GM15510 (cell line): ENCODE results near the gene FAAP20.

Experiments used
- POLR2A ChIP-seq: IDR thresholded peaks from 3 replicates; pipeline ENCODE4 v1.6.1; 2011; ENCODE audit warnings: borderline replicate concordance; ENCODE audit not compliant: insufficient read length; ENCODE audit errors: extremely low read depth

Gene FAAP20, protein sequence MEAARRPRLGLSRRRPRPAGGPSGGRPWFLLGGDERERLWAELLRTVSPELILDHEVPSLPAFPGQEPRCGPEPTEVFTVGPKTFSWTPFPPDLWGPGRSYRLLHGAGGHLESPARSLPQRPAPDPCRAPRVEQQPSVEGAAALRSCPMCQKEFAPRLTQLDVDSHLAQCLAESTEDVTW

GRCh38 chr1:2194319-2194897 lies at the start of gene FAAP20:
TSS of gene FAAP20 (minus strand) at chr1:2194772. CDS start at chr1:2194749, 23 bp downstream.
- peak; percentile 65 for TF ChIP-seq POLR2A

DNA sequence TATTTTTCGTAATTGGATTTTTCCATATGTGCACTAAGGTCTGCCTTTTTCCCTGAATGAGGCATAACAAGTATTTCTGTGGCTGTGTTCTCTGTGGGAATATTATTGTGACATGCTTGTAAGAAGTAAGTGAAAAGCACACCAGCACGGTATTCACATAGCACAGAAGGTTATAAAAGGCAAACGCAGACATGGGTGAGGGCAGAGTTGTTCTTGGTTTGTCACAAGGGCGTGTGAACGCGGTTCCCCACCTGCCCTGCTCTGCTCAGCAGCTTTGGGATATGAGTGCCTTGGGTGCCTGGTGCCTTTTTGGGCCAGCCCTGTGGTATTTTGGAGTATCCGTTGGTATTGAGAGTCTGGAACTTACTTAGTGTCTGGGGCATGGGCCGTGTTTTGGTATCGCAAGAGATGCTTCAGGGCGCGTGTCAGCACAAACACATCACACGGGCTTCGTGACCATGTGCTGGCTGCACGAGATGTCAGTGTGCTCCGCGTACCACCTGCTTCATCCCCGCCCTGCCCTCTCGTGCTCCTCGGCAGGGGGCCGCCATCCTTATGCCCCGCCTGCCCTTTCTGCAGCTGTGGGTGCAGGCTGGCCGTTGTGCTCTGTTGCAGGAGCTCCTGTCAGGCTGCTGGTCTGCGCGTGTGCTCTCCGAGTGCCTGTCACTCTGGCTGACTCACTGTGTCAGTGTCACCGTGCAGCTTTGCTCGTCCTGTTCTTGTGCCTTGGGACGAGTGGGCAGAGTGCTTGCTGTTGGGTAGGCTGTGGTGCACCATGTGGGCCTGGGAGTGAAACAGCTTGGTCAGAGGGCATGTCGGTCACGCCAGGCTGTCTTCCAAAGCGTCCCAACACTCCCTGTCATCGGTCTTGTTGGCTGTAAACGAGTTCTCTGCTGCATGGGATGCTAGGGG lies 48.5 kb upstream of the FAAP20 start:
- no peak for TF ChIP-seq POLR2A

DNA sequence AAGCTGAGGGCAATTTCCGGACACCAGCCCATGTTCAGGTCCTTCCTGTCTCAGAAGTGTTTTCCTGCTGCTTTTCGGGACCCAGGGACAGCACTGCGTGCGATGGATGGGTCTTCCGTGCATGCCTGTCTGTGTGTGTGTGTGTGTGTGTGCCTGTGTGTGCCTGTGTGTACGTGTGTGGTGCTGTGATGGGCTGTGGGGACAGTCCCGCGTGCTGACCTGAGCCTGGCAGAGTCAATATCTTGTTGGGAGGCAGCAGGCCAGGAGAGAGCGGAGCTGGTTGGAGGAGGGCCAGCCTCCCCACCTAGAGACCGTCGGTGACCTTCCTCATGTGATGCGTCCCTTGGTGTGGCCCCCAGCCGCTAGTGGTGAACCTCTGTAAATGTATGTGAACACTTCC lies 47.2 kb upstream of the FAAP20 start:
- no peak for TF ChIP-seq POLR2A

DNA sequence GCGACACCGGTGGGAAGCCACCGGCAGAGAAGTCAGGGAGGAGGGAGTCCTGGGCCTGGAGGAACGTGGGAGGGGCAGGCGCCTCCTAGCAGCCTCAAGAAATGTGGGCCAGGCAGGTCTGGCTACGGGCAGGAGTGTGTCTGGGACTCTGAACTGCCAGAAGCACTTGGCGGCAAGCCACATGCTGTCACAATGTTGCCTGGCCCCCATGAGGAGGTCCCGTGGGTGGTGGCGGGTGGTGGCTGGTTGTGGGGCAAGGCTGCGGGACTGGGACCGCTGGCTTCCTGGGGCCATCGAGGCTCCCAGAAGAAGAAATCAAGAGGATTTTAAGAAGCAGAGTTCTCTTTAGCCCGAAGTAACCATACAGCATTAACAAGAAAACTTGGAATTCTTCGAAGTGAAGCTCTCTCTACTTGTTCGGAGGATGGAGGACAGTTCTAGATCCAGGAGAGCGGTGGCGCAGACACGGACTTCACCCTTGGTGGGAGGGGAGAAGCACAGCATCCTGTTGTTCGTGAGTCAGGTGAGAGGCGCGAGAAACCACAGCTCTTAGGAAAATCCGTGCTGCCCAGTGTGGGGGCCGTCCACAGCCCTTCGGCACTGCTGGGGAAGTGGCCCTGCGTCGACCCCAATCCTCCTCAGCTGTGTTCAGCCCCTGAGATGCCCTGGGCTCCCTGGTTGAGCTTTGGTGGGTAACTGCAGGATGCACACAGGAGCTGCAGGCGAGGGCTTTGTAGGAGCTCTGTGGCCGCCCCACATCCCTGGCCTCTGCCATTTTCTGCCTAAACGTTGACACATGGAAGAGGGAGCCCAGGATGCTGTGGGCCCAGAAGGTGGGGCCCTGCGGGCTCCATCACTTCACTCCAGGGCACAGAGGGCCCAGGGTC lies 45.9 kb upstream of the FAAP20 start:
- TF ChIP-seq POLR2A: no peak

- TF ChIP-seq POLR2A: no peak
Observed at GRCh38 chr1:2239384-2239985, 44.9 kb upstream of the FAAP20 start.

GRCh38 chr1:2239013-2239370 lies 44.4 kb upstream of the FAAP20 start:
- no peak for TF ChIP-seq POLR2A

DNA sequence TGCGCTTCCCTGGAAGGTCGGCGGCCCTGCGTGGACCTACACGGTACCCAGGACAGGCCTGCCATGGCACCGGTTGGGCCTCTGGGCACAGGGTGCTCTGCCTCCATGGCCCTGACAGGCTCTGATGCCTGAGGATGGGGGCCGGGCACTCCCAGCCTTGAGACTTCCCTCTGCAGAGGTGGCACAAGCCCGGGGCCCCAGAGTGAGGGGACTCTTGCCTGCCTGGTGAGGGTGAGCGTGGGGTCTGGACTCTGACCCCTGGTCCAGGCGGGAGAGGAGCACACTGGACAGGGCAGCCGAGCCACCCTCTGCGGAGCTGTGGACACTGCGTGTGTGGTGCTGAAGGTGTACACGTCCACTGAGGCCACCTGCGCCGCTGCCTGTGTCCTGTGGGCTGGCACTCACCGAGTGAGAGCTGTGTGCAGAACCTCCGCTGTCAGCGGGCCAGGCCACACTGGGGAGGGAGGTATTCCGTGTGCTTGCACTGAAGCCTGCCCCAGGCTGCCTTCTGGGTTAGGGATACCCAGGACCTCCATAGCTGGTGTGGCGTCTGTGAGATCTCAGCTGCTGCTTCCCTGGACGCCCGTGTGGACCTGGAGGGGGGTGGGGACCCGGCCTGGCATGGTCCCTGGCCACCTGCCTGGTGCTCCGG lies 43.9 kb upstream of the FAAP20 start:
- no peak for TF ChIP-seq POLR2A

DNA sequence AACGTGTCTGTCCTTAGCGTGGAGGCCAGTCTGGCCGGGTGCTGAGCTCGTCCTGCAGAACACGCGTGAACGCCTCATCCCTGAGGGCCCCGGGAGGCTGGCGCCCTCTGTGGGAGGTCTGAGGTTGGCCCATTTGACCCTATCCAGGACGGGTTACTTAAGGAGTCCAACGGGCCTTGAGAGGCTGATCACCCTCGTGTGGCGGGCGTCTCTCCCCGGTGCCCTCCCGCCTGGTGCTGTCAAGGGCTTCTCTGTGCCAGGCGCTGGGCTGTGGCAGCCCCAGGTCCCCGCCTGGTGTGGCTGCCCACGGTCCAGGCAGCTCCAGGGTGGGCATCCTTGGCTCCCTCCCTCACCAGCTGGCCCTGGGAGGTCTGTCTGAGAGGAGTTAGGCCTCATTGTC lies 43.2 kb upstream of the FAAP20 start:
- no peak for TF ChIP-seq POLR2A

GRCh38 chr1:2236695-2237677 lies 42.4 kb upstream of the FAAP20 start:
- TF ChIP-seq POLR2A: no peak

GRCh38 chr1:2235300-2235998 lies 40.9 kb upstream of the FAAP20 start:
- TF ChIP-seq POLR2A: no peak

DNA sequence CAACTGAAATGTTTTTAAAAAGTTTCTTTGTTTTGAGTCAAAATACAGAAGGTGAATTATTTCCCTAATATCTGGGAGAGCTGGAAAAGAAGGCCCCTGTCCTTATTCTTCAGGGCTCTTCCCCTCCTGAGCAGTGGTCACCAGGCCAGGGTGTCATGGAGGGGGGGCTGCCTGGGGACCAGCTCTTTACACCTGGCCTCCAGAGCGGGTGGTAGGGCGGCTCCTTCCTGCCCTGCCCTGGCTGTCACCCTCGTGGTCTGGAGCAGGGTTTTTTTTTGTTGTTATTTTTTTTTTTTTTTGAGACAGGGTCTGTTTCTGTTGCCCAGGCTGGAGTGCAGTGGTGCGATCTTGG lies 40.2 kb upstream of the FAAP20 start:
- no peak for TF ChIP-seq POLR2A
